ENCODE results near the gene PARD3B. TPM values are rescaled to one million over a fixed set of nuclear protein-coding genes. Genes with fewer than 3 reads are reported as not detected.

PARD3B gene
- total RNA-seq, 1 donor from 2014 or later: 6.8 TPM

DNA sequence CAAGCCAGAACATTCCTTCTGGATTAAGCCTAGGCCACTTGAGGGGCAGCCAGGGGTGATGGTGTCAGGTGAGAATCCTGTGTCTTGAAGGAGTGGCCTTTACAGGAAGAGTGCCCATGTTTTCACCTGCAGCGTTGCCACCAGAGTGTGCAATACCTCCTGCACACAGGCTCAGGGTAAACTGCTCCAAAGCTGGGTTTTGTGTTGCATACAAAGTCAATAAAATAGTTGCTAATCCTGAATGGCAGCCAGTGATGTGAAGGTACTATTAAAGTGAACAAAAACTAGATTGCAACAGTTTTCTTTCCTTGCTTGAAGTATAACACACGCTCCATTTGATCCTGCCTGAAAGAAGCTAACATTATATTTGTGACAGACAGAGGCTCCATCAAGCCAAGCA, 1072.6 kb downstream of the PARD3B start:
- intact Hi-C loops (cut with DNase I): no loop called here
- ATAC-seq (ENCODE audit: poor library complexity) (no peak), DNase-seq (no peak)

DNA sequence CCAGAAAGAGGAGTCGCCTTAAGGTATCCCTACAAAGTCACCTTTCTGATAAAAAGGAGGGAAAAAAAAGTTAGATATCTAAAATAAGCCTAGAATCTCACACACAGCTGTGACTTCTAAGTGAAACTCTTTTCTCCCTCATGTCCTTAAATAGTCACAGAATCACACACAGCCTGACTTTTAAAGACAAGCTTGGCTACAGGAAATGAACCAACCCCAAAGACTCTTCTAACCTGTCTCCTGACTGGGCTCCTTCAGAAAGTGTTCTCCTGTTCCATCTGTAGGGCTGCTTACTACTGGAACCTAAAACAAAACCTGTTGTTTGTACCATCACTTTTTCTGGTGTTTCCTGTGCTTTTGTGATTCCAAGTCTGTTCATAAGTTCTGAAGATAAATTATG, 1074.3 kb downstream of the PARD3B start:
- DNase-seq (no peak), ATAC-seq (ENCODE audit: poor library complexity) (no peak)
- intact Hi-C loops (cut with DNase I): no loop called here

DNA sequence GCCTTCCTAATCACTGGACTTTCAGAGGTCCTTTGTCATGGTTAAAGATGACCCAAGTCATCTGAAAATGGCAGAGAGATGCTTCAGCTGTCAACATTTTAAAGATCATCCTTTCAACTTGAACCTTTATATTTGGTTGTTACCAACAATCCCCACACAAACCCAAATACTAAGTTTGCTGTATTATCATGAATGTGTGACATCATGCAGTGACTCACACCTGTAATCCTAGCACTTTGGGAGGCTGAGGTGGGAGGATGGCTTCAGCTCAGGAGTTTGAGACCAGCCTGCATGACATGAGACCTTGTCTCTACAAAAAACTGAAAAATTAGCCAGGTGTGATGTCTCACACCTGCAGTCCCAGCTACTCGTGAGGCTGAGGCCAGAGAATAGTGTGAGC, 1081.8 kb downstream of the PARD3B start:
- no peak for DNase-seq
- ATAC-seq (ENCODE audit: poor library complexity): no peak
- intact Hi-C loops (cut with DNase I): no loop called here

- DNase-seq (no peak), ATAC-seq (ENCODE audit: poor library complexity) (no peak)
- intact Hi-C loops (cut with DNase I): no loop called here
Observed at GRCh38 chr2:205628422-205628821, 1083.1 kb downstream of the PARD3B start.

- ATAC-seq (ENCODE audit: poor library complexity) (no peak), DNase-seq (no peak)
- intact Hi-C loops (cut with DNase I): no loop called here
Observed at GRCh38 chr2:205629091-205629776, 1084.0 kb downstream of the PARD3B start.

GRCh38 chr2:205633994-205634393, 1088.7 kb downstream of the PARD3B start:
- intact Hi-C loops (cut with DNase I): no loop called here
- ATAC-seq (ENCODE audit: poor library complexity): no peak
- no peak for DNase-seq

- ATAC-seq (ENCODE audit: poor library complexity): no peak
- no peak for DNase-seq
- intact Hi-C loops (cut with DNase I): no loop called here
Observed at GRCh38 chr2:205636549-205637319, 1091.5 kb downstream of the PARD3B start.

GRCh38 chr2:205637320-205637602, 1092.0 kb downstream of the PARD3B start:
- DNase-seq (no peak), ATAC-seq (ENCODE audit: poor library complexity) (no peak)
- intact Hi-C loops (cut with DNase I): no loop called here

DNA sequence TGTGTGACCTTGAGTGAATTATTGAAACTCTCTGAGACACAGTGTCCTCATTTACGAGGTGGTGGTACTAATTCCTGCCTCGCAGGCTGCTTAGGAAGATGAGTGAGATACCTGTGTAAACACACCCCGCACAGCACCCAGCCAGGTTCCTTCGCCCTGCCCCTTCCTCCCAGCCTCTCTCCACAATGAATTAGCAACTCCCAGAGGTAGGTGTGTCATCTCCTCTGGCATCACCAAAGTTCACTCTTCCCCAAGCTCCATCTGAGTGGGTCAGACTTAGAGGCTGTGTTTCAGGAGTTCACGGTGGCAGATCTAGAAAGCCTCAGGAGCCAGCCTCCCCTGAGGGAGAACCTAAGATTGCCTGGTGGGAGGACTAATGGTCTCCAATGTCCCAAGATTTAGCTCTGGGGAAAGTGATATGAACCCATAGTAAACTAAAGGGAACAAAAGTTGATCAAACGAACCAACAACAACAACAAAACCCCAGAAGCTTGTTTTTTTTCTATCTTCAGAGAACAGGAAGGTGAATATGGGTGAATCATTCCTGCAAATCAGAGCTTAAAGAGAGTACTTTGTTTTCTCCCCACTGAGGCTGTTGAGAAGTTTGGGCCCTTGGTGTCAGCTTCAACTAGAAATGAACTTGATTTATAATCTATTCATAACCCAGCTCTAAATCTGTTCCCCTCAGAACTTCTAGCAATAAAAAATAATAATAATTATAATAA, 1092.7 kb downstream of the PARD3B start:
- intact Hi-C loops (cut with DNase I): no loop called here
- DNase-seq (no peak), ATAC-seq (ENCODE audit: poor library complexity) (no peak)

DNA sequence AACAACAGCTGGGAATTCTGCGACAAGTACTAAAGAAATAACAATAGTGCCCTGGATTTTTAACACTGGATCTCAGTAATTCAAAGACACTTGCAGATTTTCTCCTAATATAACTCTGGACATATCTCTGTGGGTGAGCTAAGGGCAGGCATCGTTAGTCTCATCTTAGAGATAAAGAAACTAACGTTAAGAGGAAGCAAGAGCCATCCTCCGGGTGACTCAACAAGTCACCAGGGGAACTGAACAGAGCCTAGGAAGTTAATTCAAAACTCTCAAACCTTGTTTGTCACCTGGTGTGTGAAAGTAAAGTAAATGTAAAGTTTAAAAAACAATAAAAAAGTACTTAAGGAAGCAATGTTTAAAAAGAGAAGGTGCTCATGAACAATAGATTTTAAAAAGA, 1095.4 kb downstream of the PARD3B start:
- ATAC-seq (ENCODE audit: poor library complexity): no peak
- intact Hi-C loops (cut with DNase I): no loop called here

DNA sequence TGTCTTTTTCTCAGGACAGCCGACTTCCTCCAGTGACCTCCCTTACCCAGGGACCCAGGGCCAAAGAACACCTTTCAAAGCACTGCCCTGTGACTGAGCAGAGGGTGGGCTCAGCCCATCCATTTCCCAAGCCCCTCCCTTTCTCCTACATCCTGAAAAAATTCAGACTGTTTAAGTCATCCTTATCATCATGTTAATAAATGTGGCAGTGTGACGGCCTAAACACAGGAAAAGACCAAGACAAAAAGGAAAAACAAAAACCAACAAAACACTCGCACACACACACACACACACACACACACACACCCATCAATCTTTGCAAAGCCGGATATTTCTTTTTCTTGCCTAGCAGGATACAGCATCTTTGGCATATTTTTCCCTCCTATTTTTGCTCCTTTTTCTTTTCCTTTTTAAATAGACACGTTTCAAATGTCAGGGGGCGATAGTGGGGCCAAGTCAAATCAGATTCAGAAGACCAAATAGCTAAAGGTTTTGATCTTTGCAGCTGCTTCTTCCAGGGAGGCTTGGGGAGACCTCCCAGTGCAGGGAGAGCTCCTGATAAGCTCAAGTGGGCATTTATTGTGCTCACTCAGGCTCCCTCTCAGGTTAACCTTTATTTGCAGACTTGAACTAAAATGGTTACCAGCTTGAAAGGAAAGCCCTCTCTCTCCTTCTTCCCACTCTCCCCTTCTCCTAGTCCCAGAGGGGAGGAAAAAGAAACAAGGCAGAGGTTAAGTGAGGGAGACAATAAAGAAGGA, 1097.5 kb downstream of the PARD3B start:
- intact Hi-C loops (cut with DNase I): no loop called here
- ATAC-seq (ENCODE audit: poor library complexity): no peak
- DNase-seq: no peak

More for the DNA sequence above, 1095.4 kb downstream of the PARD3B start:
- no peak for DNase-seq

DNA sequence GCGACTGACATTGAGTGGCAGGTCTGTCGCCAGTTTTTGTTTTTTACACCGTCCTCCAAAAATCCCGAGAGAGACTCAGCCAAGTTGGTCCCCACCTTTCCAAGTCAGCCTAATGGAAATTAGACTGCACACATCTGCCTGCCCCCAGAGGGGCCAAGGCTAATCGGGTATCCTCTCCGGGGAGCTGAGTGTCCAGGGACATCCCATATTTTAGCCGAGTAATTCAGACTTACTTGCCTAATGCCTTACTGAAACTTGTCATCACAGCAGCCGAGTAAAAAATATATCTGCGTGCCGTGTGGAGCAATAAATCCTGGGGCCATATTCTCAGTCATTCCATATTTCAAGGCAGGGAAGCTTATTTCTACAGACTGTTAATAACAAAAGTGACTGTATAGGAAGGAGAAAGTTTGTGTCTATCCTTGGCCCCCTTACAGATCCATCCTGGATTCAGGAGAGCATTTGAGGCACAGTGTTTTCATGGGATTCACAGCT, 1098.2 kb downstream of the PARD3B start:
- DNase-seq (no peak), ATAC-seq (ENCODE audit: poor library complexity) (no peak)
- intact Hi-C loops (cut with DNase I): no loop called here

DNA sequence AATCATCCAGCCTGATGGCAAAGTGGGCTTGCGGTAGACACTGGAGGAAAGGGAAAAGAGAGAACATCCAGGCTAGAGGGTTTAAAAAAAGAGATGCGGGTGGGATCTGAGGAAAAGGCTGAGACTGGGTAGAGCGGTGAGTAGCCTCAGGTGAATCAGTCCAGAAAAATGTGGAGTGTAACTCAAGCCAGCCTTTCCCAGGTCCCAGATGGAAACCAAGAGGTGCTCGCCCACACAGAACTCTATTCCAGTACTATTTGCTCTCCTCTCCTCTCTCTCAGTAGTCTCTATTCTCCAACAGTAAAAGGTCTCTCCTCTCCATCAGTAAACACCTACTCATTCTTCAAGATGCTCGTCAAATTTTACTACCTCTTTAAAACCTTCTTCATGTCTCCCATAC, 1098.7 kb downstream of the PARD3B start:
- intact Hi-C loops (cut with DNase I): no loop called here
- DNase-seq: no peak
- no peak for ATAC-seq (ENCODE audit: poor library complexity)

DNA sequence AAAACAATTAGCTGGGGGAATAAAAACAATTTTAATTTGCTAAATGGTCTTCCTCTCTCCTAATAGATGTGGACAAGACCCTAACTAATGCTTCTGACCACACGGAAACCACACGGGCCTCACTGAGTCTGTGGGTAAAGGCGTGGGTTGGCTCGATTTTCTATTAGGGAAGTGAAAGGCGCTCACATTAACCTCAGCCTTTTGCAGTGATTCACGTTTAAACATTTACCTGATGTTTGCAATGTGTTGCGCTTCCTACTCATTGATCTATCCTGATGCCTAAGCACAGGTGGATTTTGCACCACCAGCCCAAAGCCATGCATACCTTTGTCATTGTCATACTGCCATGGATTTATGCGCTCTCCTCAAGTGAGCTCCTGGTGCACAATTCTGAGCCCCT, 1101.4 kb downstream of the PARD3B start:
- DNase-seq: no peak
- intact Hi-C loops (cut with DNase I): no loop called here
- ATAC-seq (ENCODE audit: poor library complexity): no peak

DNA sequence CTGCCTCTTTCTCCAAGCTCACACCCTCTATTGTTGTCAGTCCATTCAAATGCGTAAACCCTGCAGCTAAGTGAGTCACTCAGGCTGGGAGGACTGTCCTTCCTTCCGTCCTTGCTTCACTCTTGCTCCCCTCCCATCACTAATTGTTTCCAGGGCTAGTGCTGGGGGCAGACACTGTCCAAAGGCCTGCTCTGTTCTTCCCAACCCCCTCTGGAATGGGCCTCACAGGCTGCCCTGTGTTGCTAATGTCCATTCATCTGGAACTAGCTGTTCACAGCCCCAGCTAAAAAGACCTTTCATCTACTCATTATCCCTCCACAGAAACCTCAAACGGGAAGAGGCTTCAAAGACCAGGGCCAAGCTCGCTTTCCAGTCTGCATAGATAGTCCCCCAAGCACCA, 1105.2 kb downstream of the PARD3B start:
- DNase-seq (no peak), ATAC-seq (ENCODE audit: poor library complexity) (no peak)
- intact Hi-C loops (cut with DNase I): no loop called here

DNA sequence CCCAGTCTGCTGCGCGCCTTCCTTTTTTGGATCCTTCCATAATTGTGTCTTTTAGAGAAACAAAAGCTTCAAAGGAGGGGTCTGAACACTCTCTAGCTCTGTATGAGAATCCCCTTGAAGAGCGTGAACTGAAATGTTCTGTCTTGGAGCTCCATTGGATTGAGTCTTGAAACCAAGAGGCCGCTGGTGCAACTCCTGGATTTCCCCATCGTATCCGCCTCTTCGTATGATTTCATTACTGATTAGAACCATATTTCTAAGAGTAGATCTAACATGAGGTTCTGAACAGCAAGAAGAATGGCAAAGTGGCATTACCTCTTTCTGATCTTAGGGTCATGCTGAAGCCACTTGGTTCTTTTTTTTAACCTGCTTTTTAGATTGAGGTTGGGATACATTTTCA, 1105.7 kb downstream of the PARD3B start:
- intact Hi-C loops (cut with DNase I): no loop called here
- ATAC-seq (ENCODE audit: poor library complexity) (no peak), DNase-seq (no peak)

- intact Hi-C loops (cut with DNase I): no loop called here
- ATAC-seq (ENCODE audit: poor library complexity) (no peak), DNase-seq (no peak)
Observed at GRCh38 chr2:205651719-205652118, 1106.4 kb downstream of the PARD3B start.

DNA sequence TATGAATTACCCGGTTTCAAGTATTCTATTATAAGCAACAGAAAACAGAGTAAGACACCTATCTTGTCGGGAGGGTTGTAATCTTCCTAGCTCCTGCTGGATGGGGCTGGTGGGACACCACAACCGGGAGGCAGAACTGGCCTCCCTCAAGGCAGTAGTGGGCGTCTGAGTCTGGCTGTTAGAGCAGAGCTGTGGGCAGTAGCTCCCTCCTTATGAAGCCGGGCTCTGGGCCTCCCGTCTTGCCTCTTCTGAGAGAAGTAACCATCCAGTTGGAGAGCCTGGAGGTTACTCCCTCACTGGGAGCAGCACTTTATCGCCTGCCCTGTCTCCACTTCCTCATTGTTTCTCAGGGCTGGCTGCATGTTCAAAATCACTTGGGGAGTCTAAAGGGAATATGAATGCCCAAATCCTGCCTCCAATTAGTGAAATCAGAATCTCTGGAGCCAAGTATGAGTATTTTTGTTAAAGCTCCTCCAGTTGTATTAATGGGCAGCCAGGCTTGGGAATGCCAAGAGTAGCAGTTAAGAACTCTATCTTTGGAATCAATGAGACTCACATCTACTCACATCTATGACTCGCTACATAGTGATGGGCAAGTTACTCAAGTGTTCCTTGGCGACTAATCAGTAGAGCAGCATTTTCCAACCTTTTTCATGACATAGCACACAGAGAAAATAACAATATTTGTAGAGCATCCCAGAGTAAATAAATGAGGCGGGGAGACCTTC, 1109.8 kb downstream of the PARD3B start:
- DNase-seq: no peak
- intact Hi-C loops (cut with DNase I): no loop called here
- no peak for ATAC-seq (ENCODE audit: poor library complexity)
